ENCODE results near the gene SLC2A10.

SLC2A10 gene

DNA sequence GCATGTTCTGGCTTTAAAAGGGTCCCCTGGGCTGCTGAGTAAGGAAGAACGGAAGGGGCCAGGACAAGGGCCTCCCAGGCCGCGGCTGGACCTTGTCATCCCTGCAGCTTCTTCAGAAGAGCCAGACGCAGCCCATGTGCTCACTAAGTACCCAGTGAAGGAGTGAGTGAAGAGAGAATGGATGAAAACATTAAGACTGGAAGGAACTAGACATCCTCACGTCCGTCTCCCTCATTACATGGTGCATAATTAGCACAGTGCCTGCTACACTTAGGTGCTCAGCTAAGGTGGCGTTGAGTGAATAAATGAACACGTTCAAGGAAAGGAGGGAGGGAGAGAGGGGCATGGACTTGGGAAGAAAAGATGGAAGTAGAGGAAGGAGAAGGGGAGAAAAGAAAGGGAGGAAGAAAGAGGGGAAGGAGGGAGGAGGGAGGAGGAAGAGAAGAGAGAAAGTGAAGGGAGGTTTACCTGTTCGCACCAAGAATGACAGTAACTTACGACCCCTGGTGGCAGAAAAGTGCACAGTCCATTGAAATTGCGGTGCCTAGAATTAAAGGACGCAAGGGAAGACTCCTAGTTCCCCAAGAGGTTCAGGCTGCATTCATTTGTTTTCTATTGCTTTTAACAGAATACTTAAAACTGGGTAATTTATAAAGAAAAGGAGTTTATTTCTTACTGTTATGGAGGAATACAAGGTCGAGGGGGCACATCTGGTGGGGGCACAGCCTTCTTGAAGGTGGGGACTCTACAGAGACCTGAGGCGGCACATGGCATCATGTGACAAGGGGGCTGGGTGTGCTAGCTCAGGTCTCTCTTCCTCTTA is 28.2 kb upstream of the SLC2A10 start:
- FAIRE-seq: no peak

DNA sequence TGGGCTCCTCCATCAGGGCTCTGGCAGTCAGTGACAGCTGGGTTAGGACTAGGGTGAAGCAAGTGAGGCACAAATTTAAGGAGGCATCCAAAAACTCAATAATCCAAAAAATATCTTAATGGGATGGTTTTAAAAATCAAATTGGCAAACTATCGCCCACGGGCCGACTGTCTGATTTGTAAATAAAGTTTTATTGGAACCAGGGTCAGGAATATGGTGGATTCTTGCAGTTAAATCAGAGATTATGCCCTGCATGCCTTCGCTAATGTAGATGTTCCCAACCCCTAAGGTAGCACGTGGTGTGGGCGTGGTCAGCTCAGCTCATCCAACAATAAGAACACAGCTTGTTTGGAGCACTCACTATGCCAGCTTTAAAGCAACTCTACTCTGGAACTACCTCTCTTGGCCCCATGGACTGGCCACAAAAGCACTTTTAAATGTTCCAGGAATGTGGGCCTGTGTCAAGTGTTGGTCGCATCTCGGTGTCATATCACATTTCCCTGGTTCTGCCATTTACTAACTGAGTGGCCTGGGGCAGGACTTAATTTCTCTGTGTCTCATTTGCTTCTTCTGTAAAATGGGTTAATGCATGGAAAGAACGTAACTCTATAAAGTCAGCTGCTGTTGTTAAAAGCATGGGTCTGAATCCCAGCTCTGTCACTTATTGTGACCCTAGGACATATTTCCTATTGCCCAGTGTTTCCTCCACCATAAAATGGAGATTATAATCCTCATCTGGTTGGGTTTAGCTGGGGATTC is 27.2 kb upstream of the SLC2A10 start:
- FAIRE-seq (no peak), DNase-seq (ENCODE audit: low spot score) (no peak)

More for the DNA sequence above, 28.2 kb upstream of the SLC2A10 start:
- DNase-seq (ENCODE audit: low spot score): peak; percentile 77

DNA sequence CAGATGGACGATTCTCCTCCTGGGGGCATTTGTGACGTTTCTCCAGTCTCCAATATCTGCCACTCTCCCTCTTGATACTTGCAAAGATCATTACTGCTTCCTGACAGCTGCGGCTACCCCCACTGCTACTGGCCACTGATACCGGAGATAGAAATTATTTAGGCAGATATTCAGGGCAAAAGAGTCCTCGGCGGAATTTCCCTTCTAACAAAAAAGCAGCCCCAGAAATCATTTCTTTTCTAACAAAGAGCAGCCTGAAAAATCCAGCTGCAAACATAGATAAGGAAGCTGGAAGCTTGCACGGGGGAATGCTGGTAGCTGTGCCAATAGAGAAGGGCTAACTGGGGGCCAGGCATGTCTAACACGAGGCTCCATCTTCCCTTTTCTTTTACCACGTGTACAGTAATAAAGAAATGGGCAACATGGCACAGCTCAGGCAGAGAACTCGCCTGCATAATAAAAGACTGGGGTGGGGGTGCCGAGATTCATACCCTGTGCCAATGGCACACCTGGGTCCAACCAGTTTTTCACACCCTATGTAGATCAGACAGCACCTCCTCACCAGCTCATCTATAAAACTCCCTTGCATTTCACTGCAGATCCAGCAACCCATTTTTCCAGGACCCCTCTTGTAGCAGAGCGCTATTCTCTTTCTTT is 26.3 kb upstream of the SLC2A10 start:
- DNase-seq (ENCODE audit: low spot score) (no peak), FAIRE-seq (no peak)

DNA sequence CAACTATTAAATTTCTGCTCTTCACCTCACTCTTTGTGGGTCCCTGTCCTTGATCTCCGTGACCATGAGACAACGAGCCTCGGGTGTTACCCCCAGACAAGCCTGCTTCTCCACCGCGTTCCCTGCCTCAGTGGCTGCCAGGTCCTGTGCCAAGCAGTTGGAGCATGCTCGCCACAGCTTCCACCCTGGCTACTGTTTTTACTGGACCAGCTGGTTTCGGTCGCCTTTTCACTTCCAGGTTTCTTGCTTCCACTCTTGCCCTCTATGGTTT is 25.8 kb upstream of the SLC2A10 start:
- FAIRE-seq (no peak), DNase-seq (ENCODE audit: low spot score) (no peak)

DNA sequence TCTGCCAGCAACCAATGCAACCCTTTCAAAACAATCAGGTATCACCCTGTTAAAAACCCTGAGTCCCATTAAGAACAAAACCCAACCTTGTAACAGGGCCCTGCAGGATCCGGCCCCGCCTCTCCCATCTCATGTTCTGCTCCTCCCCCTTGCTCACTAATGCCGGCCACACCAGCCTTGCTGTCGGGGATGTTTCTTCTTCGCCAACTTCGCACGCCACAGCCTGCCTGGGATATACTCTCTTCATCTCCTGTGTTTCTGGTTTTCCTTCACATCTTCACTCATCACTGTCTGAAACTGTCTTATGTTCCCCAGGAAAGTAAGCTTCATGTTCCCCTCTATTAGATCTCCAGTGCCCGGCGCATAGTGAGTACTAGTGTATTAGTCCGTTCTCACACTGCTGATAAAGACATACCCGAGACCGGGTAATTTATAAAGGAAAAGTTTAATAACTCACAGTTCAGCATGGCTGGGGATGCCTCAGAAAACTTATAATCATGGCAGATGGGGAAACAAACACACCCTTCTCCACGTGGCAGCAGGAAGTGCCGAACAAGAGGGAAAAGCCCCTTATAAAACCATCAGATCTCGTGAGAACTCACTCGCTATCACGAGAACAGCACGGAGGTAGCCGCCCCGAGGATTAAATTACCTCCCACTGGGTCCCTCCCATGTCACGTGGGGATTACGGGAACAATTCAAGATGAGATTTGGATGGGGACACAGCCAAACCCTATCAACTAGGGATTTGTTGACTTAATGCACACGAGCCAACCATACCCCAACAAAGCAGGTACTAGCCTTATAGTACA is 25.3 kb upstream of the SLC2A10 start:
- DNase-seq (ENCODE audit: low spot score) (peak; percentile 68), FAIRE-seq (no peak)

DNA sequence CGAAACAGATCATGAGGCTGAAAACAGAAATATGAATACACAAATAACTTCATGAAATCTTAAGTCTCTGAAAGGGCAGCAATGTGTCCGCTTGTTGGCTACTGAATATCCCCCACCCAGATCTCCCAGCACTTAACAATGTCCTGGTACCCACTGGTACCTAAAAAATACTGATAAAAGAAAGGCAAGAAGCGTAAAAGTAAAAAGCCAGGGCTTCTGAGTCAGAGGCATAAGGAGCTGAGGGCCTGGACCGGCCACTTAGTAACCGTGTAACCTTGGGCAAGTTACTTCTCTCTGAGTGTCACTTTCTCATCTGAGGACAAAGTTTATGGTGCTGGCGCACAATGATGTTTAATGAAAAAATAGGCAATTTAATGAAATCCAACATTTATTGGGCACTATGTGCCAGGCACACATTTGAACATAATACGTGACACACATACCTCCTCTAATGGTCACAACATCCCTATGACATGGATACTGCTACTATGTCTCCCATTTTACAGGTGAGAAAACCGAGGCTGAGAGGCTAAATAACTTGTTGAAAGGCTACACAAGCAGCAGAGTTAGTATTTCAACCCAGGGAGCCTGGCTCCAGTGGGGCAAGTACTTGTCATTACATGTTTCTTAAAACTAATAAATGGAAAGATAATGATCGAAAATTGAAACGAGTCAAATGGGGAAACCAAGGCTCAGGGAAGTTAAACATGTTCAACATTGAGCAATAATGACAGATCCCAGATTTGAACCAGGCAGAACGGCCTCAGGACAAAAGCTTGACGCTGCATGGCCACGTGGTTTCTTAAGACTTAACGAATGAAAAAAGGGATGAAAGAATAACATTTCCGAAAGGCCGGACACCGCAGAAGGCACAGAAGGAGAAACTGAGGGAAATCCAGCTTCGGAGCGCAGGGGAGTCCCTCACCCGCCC is 21.0 kb upstream of the SLC2A10 start:
- no peak for FAIRE-seq
- no peak for DNase-seq (ENCODE audit: low spot score)

DNA sequence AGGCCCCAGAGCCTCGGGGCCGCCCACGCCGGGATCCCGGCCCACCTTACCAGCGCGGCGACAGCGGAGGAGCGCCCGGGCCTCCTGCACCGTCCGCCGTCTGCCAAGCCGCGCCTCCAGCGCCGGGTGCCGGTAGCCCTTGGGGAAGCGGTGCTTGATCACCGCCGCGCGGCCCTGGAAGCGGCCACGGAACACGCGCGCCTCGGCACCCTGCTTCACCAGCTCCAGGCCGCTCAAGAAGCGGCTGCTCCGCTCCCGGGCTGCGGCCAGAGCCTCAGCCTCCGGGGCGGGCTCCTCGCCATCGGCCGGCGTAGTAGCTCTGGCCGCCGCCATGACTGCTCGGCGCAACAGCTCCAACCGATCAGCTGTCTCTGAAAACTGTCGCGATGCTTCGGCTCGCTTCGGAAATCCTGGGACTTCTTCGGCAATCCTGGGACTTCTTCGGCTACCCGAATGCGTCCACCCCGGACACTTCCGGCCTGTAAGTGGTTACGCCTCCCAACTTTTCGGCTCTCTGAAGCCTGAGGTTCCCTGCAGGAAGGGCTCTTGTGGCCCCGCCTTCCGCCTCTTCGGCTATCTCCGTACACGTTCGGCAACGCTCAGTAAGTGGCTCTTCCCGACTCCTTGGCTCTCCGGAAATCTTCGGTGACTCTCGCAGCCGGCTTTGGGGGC is 20.2 kb upstream of the SLC2A10 start, which contains the start of gene TP53RK:
TSS of gene TP53RK (minus strand) at position 363 of the 672 bp plus-strand sequence. CDS start at position 333, 30 bp downstream.
- peak; percentile 100 for DNase-seq (ENCODE audit: low spot score)
- peak; percentile 30 for FAIRE-seq

DNA sequence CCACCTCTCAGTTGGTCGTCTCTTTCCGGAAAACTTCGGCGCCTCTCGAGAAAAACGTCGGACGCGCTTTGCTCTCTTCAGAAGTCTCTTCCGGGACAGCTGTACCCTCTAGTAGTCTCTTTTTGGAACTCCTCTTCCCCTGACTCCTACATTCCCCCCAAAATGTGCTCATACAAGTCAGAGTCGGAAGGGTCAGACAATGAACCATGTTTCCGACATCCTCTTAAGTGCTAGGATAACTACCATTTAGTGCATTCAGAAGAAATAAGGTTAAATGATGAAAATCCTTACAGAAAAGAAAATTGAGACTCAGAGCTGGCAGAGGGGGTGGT is 19.7 kb upstream of the SLC2A10 start:
- FAIRE-seq: no peak
- DNase-seq (ENCODE audit: low spot score): no peak

DNA sequence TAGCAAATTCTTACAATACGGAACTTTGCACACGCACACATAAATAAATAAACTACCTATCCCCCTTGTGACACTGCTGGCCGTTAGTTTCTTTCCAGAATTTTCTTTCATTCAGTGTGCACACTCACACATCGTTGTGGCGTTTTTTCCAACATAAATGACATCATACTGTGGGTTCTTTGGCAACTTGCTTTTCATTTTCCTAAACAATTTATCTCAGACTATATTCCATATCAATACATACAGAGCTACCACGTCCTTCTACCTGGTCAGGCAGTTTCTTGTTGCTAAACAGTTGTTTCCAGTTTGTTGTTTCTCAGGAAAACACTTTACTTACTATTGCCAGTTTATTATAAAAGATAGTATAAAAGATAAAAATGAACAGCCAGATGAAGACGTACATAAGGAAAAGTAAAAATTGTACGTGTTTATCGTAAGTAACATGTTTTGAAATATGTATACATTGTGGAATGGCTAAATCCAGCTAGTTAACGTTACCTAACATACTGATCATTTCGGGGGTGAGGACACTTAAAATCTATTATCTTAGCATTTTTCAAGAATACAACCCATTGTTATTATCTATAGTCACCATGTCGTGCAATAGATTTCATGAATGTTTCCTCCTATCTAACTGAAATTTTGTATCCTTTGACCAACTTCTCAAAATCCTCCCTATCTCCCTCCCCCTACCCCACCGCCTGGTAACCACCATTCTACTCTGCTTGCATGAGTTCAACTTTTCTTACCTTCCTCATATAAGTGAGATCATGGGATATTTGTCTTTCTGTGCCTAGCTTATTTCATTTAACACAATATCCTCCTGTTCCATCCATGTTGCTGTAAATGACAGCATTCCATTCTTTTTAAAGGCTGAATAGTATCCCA is 19.0 kb upstream of the SLC2A10 start:
- FAIRE-seq: no peak
- DNase-seq (ENCODE audit: low spot score): no peak

DNA sequence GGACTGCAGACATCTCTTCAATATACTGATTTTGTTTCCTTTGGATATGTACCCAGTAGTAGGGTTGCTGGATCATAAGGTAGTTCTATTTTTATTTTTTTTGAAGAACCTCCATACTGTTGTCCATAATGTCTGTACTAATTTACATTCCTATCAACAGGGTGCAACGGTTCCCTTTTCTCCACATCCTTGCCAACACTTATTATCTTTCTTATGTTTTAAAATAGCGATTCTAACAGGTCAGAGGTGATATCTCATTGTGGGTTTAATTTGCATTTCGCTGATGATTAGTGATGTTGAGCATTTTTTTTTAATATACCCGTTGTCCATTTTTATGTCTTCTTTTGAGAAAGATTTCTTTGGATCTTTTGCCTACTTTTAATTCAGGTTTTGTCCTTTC is 18.3 kb upstream of the SLC2A10 start:
- DNase-seq (ENCODE audit: low spot score): no peak
- no peak for FAIRE-seq

DNA sequence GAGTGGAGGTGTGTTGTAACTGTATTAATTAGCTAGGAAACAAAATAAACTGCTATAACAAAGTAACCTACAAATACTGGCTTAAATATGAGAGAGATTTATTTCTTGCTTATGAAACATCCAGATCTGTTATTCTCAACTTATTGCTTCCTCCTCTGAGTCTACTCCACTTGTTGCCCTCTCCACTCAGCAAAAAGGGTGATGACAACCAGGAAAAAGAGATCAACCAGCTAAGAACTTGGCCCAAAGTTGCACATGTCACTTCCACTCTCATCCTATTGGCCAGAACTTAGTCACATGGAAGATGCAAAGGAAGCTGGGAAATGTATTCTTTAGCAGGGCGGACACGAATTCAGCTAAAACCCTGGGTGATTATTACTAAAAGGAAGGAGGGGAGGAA is 15.0 kb upstream of the SLC2A10 start:
- DNase-seq (ENCODE audit: low spot score): no peak

DNA sequence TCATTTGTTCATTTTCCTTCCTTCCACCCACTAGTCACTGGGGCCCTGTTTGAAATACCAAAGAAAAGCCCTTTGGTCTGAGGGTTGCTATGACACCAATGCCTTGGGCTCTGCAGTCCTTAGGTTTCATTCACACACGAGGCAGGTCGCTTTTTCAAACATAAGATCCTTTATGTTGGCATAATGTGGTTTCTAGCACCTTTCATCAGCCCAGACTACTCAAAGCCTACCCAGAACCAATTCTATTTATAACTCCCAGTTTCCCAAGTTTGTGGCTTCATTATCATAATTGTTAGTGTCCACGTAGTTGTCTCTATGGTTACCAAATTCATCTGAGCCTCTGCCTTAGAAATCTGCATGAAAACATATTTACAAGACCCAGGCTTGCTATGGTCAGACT is 13.6 kb upstream of the SLC2A10 start:
- no peak for DNase-seq (ENCODE audit: low spot score)
- FAIRE-seq: no peak

More for the DNA sequence above, 15.0 kb upstream of the SLC2A10 start:
- peak; percentile 20 for FAIRE-seq

DNA sequence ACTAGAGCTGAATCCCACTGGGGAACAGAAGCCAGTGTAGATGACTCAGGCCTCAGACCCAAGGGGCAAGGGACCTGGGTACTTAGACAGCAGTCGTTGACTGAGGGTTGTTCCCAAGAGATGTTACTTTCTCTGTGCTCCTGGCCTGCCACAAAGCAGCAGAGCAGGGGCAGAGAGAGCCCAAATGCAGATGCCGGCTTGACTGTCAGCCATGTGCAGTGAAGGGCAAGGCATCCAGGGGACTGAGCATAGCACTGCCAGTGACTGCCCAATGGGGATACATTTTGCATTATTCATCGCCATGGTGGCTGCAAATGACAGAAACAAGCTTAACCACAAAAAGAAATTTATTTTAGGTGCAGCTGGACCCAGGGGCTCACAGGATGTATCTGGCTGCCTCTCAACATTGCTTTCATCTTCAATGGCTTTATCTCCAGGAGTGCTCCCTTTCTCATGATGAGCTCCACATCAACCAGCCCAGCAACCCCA is 12.6 kb upstream of the SLC2A10 start:
- DNase-seq (ENCODE audit: low spot score): no peak
- FAIRE-seq: no peak

DNA sequence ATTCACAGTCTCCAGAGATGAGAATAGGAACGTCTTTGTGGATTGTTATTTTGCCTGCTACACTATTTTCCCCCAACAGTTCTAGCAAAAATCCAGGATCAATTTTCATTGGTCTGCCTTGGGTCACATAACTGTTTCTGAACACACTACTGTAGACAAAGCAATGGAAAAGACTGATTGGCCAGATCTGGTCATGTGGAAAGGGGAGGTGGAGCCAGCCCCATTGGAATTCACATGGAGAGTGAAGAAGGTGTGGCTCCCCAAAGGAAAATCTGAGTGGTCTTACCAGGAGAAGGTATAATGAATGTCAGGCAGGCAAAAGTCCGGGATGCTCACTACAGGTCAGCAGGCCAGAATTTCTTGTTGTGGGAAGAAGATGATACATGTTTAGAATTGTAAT is 10.7 kb upstream of the SLC2A10 start:
- no peak for FAIRE-seq
- DNase-seq (ENCODE audit: low spot score): no peak

DNA sequence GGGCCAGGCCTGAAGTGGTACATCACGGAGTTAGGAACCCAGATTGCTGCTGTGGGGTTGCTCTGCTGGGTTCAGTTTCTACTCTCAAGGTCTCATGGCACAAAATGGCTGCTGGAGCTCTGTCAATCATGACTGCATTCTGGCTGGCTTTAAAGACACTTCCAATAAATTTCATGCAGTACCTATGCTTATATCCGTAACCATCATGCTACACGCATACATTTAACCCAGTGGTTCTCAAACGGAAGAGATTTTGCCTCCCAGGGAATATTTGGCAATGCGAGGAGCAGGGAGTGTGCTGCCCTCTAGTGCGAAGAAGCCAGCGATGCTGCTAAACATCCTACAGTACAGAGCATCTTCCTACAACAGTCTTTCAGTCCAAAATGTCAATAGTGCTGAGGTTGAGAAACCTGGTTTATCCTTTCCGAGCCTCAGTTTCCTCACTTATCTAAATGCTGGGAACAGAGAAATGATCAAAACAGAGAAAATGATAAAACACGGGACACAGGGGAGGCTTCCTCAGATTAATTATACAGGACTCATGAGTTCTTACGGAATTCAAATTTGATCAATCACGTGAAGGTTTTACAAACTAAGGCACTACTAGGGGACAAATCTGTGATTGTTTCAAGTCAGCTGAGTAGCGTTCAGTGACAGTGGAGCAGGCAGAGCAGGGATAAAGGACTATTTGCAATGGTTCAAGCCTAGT is 9.6 kb upstream of the SLC2A10 start:
- DNase-seq (ENCODE audit: low spot score): peak; percentile 61
- peak; percentile 17 for FAIRE-seq

DNA sequence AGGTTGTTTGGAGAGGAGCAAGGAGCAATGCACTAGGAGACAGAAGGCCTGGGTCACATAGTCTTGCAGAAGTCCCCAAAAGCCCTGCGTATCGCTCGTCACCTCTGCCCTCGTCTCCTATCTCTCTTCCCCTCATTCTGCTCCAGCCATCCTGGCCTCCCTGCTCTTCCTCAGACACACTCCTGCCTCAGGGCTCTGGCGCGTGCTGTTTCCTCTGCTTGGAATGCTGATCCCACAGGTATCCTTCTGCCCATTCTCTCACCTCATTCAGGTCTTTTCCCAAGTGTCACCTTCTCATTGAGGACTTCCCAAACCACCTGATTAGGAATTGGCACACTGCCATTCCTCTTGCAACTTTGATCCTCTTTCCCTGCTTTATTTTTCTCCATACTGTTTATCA is 9.0 kb upstream of the SLC2A10 start:
- no peak for FAIRE-seq

DNA sequence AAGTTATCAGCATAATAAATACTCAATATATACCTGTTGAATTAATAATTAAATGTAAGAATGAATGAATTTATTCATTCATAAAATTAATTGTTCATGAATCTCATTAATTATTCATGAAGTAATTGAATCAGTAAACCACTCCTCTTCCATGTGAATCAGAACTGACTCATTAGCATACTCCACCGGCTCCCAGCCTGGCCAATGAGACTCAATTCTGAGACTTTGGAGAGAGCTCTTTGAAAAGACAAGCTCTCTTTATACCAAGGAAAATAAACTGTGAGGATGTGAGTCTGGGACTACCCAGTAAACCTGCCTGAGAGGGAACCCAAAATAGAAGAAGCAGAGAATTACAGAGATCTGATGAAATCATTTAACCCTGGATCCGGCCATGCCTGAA is 8.4 kb upstream of the SLC2A10 start:
- DNase-seq (ENCODE audit: low spot score) (no peak), FAIRE-seq (no peak)

More for the DNA sequence above, 9.0 kb upstream of the SLC2A10 start:
- DNase-seq (ENCODE audit: low spot score): no peak

DNA sequence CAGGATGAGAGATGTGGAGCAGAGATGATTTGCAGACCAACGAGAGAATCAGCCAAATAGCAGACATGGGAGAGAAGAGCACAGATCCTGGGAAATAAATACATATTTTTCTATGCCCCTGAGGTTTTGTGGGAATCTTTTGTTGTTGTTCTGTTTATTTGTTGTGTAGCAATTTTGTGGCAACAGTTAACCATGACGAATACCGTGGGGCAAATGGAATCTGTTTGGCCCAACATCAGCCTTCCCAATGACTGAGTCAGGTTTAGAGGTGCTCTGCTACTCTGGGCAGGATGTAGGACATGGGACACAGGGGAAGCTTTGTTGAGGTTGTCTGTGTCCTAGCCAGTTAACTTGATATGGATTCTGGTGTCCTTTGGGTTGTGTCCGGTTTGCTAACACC is 7.9 kb upstream of the SLC2A10 start:
- FAIRE-seq (no peak), DNase-seq (ENCODE audit: low spot score) (no peak)

Data from urothelium cell line (cell line).